NCI-H2196 treated with DMSO at 0.1 percent for 48 hours (cell line): ENCODE results near the gene PEPD.

Experiments used
- DNase-seq: peaks from one replicate; lab custom pipeline; 2025; ENCODE audit not compliant: unreplicated experiment; lab: John Stamatoyannopoulos, UW

The PEPD gene

GRCh38 chr19:33476151-33476707 lies 45.4 kb downstream of the PEPD start:
- DNase-seq, result no peak

DNA sequence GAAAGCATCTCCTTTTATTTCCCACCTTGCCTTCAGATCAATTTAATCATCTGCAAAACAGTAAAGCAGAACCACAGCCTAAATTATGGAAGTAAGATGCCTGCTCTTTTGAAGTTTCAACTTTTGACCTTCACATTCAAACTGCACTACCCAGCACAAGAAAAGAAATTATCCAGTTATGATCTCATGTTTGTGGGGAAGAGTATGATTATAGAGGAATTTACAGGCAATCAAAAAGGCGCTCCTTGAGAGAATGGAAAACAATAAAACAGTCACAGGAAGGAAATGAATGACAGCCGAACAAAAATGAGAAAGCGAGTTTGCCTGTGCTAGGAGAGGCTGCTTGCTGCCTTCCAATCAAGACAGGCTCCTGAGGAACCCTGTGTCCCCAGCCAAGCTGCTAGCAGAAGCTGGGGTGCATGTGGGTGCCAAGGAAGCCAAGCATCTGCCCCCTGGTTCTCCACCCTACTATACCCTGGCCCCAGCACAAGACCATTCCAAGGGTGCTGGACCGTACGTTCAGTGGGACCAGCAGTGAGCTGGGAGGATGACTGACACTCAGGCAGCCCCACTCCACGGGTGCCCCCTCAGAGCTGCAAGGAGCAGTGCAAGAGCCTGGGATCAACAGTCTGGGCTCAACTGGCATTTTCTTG lies 47.8 kb downstream of the PEPD start:
- DNase-seq, result no peak

GRCh38 chr19:33472691-33473652 lies 48.6 kb downstream of the PEPD start:
- no peak for DNase-seq

DNA sequence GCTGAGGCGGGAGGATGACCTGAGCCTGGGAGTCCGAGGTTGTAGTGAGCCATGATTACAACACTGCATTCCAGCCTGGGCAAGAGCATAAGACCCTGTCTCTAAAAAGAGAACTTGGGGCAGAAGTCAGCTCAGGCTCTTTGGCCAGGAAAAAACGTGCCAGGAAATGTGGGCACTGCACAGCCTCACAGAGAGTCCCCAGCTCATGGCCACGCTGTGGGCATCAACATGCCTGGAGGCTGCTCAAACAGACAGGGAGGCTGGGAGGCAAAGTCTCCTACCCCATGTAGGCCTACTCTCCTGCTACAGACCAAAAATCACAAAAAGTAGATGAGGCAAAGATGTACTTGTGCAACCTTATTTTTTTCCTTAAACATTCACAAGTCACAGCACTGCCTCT lies 49.4 kb downstream of the PEPD start:
- DNase-seq, result no peak

GRCh38 chr19:33471111-33471996 lies 50.2 kb downstream of the PEPD start:
- DNase-seq, result no peak

DNA sequence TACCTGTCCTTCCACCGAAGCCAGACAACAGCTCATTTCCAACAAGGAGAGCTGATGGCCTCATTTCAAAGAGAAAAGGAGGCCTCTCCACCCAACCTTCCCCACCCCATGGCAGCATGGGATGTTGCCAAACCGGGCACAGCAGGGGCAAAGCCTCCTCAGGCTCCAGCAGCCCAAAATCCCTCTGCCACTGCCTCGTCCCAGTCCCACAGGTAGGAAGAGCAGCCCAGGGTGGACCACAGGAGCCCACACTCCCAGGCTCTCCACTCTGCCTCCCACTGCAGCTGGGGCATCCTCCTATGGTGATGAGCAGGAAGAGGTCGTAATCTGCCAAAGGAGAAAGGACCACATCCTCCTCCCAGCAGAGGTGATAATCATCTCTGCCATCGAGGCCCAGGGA lies 50.9 kb downstream of the PEPD start:
- no peak for DNase-seq

- no peak for DNase-seq
Measured at GRCh38 chr19:33470040-33470330, 51.6 kb downstream of the PEPD start.

- DNase-seq, result no peak
Measured at GRCh38 chr19:33469171-33470039, 52.2 kb downstream of the PEPD start.

GRCh38 chr19:33468361-33469170 lies 53.0 kb downstream of the PEPD start:
- DNase-seq, result no peak

- no peak for DNase-seq
Measured at GRCh38 chr19:33467851-33468250, 53.7 kb downstream of the PEPD start.

GRCh38 chr19:33465834-33466233 lies 55.8 kb downstream of the PEPD start:
- no peak for DNase-seq

GRCh38 chr19:33465371-33465770 lies 56.2 kb downstream of the PEPD start:
- no peak for DNase-seq

- no peak for DNase-seq
Measured at GRCh38 chr19:33464733-33465115, 56.9 kb downstream of the PEPD start.

DNA sequence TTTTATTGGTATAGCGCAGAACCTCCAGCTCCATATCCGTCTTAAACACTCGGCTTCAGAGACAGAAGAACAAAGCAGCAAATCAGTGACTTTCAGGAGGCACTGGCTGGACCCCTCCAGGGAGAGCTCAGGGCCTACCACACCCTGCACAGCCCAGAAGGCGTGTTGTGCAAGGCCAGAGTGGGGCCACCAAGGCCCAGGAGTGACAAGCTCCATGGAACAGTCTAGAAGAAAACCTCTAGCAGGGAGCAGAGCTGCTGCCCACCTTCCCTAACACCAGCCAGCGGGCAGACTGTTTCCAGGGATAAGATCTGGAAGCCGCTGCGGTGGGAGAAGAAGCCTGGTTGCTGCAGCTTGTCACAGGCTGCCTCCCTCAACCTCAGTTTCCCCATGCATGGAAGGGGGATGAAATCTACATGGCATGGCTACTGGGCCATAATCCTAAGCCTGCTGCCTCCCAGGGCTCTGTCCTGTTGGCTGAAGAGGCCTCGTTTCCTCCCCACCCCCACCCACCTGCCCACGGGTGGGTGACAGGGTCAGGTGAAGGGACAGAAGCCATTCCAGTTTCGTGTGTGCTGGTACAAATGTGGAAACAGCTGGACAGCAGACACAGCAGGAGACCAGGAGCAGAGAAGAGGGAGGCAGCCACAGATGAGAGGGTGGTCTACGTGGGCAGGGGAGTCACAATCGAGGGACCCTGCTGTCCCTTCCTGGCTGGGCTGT lies 57.4 kb downstream of the PEPD start:
- DNase-seq, result no peak

DNA sequence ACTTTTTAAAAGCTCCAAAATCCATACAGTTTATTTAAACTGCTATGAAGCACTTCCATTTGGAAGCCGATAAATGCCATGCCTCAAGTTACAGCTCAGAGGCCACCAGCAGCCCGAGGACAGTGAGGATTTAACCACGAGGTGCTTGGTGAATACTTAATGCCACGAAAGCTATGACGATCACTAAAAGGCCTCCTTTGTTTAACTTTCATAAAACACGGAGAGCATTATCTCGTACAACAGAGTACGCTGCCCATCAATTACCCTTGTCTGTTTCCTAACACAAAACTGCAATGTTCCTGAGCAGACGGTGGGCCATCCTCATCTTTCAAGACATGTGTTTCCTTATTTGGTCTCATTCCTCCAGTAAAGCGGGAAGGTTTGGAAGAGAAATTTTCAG lies 58.4 kb downstream of the PEPD start:
- DNase-seq, result no peak

GRCh38 chr19:33462112-33462791 lies 59.3 kb downstream of the PEPD start:
- no peak for DNase-seq

- DNase-seq, result no peak
Measured at GRCh38 chr19:33461256-33462111, 60.1 kb downstream of the PEPD start.
